Ascending aorta (tissue), 2 donors: Measurements from ENCODE around the gene CASZ1. TPM values are rescaled to one million over a fixed set of nuclear protein-coding genes. Genes with fewer than 3 reads are reported as not detected.

Source experiments
- DNase-seq, 2 donors: peaks; one replicate each; pipeline ENCODE4 v3.0.0-alpha.2; 2019; ENCODE audit warnings: low spot score in 2 of 2
- H3K27ac ChIP-seq, 2 donors: fragments of 200-600 bp; sonication (generic); one replicate each; pipeline ENCODE4 v1.5.1; 2016 to 2017; ENCODE audit warnings: mild to moderate bottlenecking in 1 of 2
- H3K27me3 ChIP-seq: fragments of 200-600 bp; sonication (generic); one replicate; pipeline ENCODE4 v1.5.1; 2017
- H3K36me3 ChIP-seq, 2 donors: fragments of 200-600 bp; sonication (generic); one replicate each; pipeline ENCODE4 v1.5.1; 2016
- H3K4me1 ChIP-seq, 2 donors: fragments of 200-600 bp; sonication (generic); one replicate each; pipeline ENCODE4 v1.5.1; 2016 to 2017; ENCODE audit warnings: mild to moderate bottlenecking in 1 of 2
- H3K4me3 ChIP-seq, 2 donors: fragments of 200-600 bp; sonication (generic); one replicate each; pipeline ENCODE4 v1.5.1; 2016 to 2017; ENCODE audit warnings: mild to moderate bottlenecking in 1 of 2
- H3K9me3 ChIP-seq, 2 donors: fragments of 200-600 bp; sonication (generic); one replicate each; pipeline ENCODE4 v1.5.1; 2016
- CTCF ChIP-seq, 3 experiments: fragments of 200-600 bp in 2 of 3; fragments of 450-650 bp in 1 of 3; sonication (generic) in 2 of 3; IDR thresholded peaks; one replicate each; pipeline ENCODE4 v1.5.1; 2016 to 2019; ENCODE audit warnings: antibody characterized with exemption in 3 of 3, mild to moderate bottlenecking in 1 of 3, moderate library complexity in 1 of 3
- intact Hi-C: fragments of 100-400 bp; cut with DNase I; formaldehyde crosslinking; loops from one replicate; pipeline ENCODE4 v1.15.1; 2023
- total RNA-seq: library from RNA; depleted of rRNA; stranded (reverse); fragments of >200 nt; gene quantifications from one replicate; pipeline ENCODE4 v1.1.0, GENCODE V29; 2016

The CASZ1 gene
- total RNA-seq, 1 donor from 2014 or later: 25.8 TPM

- DNase-seq: no peak
- Histone ChIP-seq H3K4me3 (no peak overlapping the region), H3K4me1 (no peaks in the 10 kb centered on the region)
Observed at GRCh38 chr1:10778640-10779039, 17.8 kb downstream of the CASZ1 start.

GRCh38 chr1:10777749-10778574 is 18.5 kb downstream of the CASZ1 start:
- Histone ChIP-seq H3K4me1 (no peaks in the 10 kb centered on the region), H3K4me3 (no peak overlapping the region)
- intact Hi-C loops: no loop called here

More at GRCh38 chr1:10778640-10779039, 17.8 kb downstream of the CASZ1 start:
- H3K27me3 ChIP-seq: no peaks in the 10 kb centered on the region
- H3K36me3 ChIP-seq: no peaks in the 10 kb centered on the region
- TF ChIP-seq CTCF (IDR thresholded peaks at IDR 0.05): no peak
- no peaks in the 10 kb centered on the region for H3K9me3 ChIP-seq
- intact Hi-C loops: no loop called here
- no peak overlapping the region for H3K27ac ChIP-seq

GRCh38 chr1:10776190-10776905 is 20.1 kb downstream of the CASZ1 start:
- no peak for TF ChIP-seq CTCF (IDR thresholded peaks at IDR 0.05)
- Histone ChIP-seq H3K4me3 (no peak overlapping the region), H3K36me3 (no peaks in the 10 kb centered on the region), H3K27me3 (no peaks in the 10 kb centered on the region), H3K27ac (no peak overlapping the region), H3K4me1 (no peaks in the 10 kb centered on the region), H3K9me3 (no peaks in the 10 kb centered on the region)
- DNase-seq: no peak
- intact Hi-C loops: no loop called here

More at GRCh38 chr1:10777749-10778574, 18.5 kb downstream of the CASZ1 start:
- Histone ChIP-seq H3K9me3 (no peaks in the 10 kb centered on the region), H3K36me3 (no peaks in the 10 kb centered on the region), H3K27me3 (no peaks in the 10 kb centered on the region), H3K27ac (no peak overlapping the region)
- TF ChIP-seq CTCF (IDR thresholded peaks at IDR 0.05): no peak
- DNase-seq: no peak

GRCh38 chr1:10775763-10776162 is 20.7 kb downstream of the CASZ1 start:
- TF ChIP-seq CTCF (IDR thresholded peaks at IDR 0.05): no peak
- no peaks in the 10 kb centered on the region for H3K9me3 ChIP-seq
- no peak for DNase-seq
- no peaks in the 10 kb centered on the region for H3K27me3 ChIP-seq
- no peaks in the 10 kb centered on the region for H3K4me1 ChIP-seq
- no peak overlapping the region for H3K4me3 ChIP-seq
- intact Hi-C loops: no loop called here
- H3K27ac ChIP-seq: no peak overlapping the region
- no peaks in the 10 kb centered on the region for H3K36me3 ChIP-seq

GRCh38 chr1:10774615-10775310 is 21.7 kb downstream of the CASZ1 start:
- no peaks in the 10 kb centered on the region for H3K36me3 ChIP-seq
- no peak overlapping the region for H3K27ac ChIP-seq
- no peaks in the 10 kb centered on the region for H3K27me3 ChIP-seq
- DNase-seq: no peak
- no peaks in the 10 kb centered on the region for H3K9me3 ChIP-seq
- intact Hi-C loops: no loop called here
- no peak overlapping the region for H3K4me3 ChIP-seq
- no peaks in the 10 kb centered on the region for H3K4me1 ChIP-seq
- TF ChIP-seq CTCF (IDR thresholded peaks at IDR 0.05): no peak
